ENCODE measurements around the gene HES6.

DNA sequence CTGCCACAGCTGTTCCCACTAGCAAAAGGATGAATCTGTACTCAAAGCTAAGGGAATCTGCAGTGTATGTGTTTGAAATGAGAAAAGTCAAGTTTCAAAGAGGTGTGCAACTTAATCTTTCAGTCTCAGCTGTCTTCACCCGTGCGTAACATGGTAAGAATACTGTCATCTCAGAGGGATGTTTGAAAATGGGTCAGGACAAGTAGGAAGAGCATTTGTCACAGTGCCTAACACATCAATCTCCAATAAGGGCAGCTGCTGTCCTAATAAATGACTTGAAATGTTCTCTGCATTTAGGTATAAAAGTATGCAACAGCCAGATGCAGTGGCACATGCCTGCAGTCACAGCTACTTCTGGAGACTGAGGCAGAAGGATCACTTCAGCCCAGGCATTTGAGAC lies 49.4 kb downstream of the HES6 start:
- TF ChIP-seq CTCF (IDR thresholded peaks at IDR 0.05), result no peak
- TF ChIP-seq POLR2A (IDR thresholded peaks at IDR 0.05), result no peak

Data from uterus (tissue), 2 donors.